Prostate gland (tissue), 2 donors: ENCODE measurements around the gene HOXA10. TPM values are rescaled to one million over a fixed set of nuclear protein-coding genes. Genes with fewer than 3 reads are reported as not detected.
A peak's percentile ranks its signal among the peaks of the same experiment; 100 is the strongest.

Experiments used
- DNase-seq: peaks from one replicate; pipeline ENCODE4 v3.0.0-alpha.2; 2019; ENCODE audit warnings: low spot score
- H3K27ac ChIP-seq, 2 donors: fragments of 200-600 bp; sonication (generic); 2 replicates each; pipeline ENCODE4 v1.5.1; 2017 to 2019
- H3K27me3 ChIP-seq: fragments of 200-600 bp; sonication (generic); replicated peaks from 2 replicates; pipeline ENCODE4 v1.5.1; 2019; ENCODE audit not compliant: insufficient read depth
- H3K36me3 ChIP-seq, 2 donors: fragments of 200-600 bp; sonication (generic); 1 replicate in 1 of 2; 2 replicates in 1 of 2; pipeline versions ENCODE4 v1.5.1 to v1.8.1; 2017 to 2019
- H3K4me1 ChIP-seq: fragments of 200-600 bp; sonication (generic); replicated peaks from 2 replicates; pipeline ENCODE4 v1.5.1; 2019
- H3K4me3 ChIP-seq, 2 donors: fragments of 200-600 bp; sonication (generic); 2 replicates each; pipeline ENCODE4 v1.5.1; 2017 to 2019
- H3K9me3 ChIP-seq: fragments of 200-600 bp; sonication (generic); 2 replicates; pipeline ENCODE4 v1.5.1; 2017
- POLR2A ChIP-seq: fragments of 450-650 bp; IDR thresholded peaks from one replicate; pipeline ENCODE4 v1.6.1; 2016; ENCODE audit warnings: antibody characterized with exemption, mild to moderate bottlenecking
- POLR2AphosphoS5 ChIP-seq: sonication (generic); formaldehyde crosslinking; IDR thresholded peaks from one replicate; pipeline ENCODE4 v1.6.1; 2017; ENCODE audit warnings: antibody characterized with exemption
- WGBS: methylation state at CpG from one replicate; pipeline ENCODE4 v1.1.5; 2018; 5-methylcytosine and 5-hydroxymethylcytosine counted together
- intact Hi-C: fragments of 100-400 bp; cut with DNase I; formaldehyde crosslinking; loops from one replicate; pipeline ENCODE4 v1.14.2; 2022
- total RNA-seq, 2 donors: library from RNA; depleted of rRNA; stranded (reverse); fragments of >200 nt; gene quantifications; one replicate each; pipeline ENCODE4 v1.1.0, GENCODE V29; 2016
- TF ChIP-seq, protein P1 (sequence below), 4 experiments: fragments of 200-600 bp in 2 of 4; fragments of 450-650 bp in 2 of 4; sonication (generic) in 2 of 4; IDR thresholded peaks; 1 replicate in 3 of 4; 2 replicates in 1 of 4; pipeline ENCODE4 v1.5.1; 2016 to 2019; ENCODE audit warnings: antibody characterized with exemption in 4 of 4, mild to moderate bottlenecking in 2 of 4, moderate library complexity in 2 of 4

HOXA10 gene
- total RNA-seq, 2 donors from 2014 or later: 25.8 to 65.6 TPM

DNA sequence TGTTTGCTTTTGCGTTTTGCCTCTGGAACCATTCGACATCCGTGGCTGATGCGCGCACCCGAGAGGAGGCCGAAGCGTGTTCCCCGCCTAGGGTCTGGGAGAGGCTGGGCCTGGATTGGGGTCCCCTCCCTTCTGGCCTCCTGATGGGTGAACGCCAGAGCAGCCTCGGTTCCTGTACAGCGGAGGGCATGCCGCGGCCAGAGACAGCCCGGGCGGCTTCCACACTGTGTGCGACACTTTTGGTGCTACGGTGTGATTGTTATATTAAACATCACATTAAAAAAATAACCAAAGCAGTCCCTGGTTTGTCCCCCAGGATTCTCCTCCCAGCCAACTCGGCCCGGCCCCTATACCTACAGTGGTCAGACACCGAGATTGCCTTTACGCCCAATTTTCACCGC is 14.0 kb downstream of the HOXA10 start:
- no peak for TF ChIP-seq POLR2A
- TF ChIP-seq, protein P1, sequence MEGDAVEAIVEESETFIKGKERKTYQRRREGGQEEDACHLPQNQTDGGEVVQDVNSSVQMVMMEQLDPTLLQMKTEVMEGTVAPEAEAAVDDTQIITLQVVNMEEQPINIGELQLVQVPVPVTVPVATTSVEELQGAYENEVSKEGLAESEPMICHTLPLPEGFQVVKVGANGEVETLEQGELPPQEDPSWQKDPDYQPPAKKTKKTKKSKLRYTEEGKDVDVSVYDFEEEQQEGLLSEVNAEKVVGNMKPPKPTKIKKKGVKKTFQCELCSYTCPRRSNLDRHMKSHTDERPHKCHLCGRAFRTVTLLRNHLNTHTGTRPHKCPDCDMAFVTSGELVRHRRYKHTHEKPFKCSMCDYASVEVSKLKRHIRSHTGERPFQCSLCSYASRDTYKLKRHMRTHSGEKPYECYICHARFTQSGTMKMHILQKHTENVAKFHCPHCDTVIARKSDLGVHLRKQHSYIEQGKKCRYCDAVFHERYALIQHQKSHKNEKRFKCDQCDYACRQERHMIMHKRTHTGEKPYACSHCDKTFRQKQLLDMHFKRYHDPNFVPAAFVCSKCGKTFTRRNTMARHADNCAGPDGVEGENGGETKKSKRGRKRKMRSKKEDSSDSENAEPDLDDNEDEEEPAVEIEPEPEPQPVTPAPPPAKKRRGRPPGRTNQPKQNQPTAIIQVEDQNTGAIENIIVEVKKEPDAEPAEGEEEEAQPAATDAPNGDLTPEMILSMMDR (IDR thresholded peaks at IDR 0.05): no peak
- no peak for TF ChIP-seq POLR2AphosphoS5
- H3K4me3 ChIP-seq: peak overlapping the region; percentile 61 to 80
- H3K27me3 ChIP-seq: no peaks in the 10 kb centered on the region
- peak overlapping the region; percentile 73 to 96 for H3K27ac ChIP-seq
- H3K36me3 ChIP-seq: no peaks in the 10 kb centered on the region
- 43% methylated on average over 21 of the region's 23 CpGs for WGBS
- DNase-seq: no peak
- H3K9me3 ChIP-seq: no peaks in the 10 kb centered on the region
- intact Hi-C loops: loop anchor here (2.0 kb wide), 1 partner anchor 789 kb away; no protein-coding TSS in a partner anchor
- H3K4me1 ChIP-seq: peaks cover 4% of the 10 kb centered on the region

DNA sequence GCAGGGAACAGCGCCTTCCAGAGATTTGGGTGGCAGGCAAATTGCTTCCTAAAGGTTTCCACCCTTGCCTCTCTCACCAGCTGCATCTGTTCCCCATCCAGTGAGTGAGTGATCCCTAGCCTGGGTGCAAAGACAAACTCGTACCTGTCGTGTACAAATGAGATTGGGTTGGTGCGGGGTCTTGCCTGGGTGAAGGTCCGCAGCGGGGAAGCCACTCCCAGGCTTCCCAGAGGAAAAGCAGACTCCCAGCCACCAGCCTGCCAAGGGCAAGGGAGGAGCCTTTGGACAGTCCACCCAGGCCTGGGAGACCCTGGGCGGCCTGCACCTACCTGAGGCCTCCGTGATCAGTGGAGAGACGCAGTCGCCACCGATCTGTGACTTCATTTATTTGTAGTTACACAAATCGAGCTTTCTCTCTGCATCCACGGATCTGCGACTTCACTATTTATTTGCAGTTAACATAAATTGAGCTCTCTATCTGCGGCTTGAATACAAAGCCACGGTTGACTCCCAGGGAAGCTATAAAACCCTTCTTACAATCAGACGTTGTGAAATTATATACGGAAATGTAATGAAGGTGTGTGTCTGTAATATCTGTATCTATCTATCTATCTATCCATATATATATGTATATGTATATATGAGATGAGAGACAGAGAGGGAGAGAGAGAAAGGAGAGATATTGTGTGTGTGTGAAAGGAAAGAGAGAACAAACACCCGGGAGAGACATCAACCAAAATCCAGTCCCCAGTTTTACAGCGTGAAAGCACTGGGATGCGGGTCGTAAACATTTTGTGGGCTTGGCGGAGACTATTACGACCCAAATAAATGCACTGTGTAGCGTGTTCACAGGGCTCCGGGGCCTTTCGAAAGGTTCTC is 14.6 kb downstream of the HOXA10 start:
- peak overlapping the region; percentile 73 to 96 for H3K27ac ChIP-seq
- no peaks in the 10 kb centered on the region for H3K9me3 ChIP-seq
- H3K4me3 ChIP-seq: peak overlapping the region; percentile 61 to 80
- H3K36me3 ChIP-seq: no peaks in the 10 kb centered on the region
- intact Hi-C loops: loop anchor here (2.0 to 10.0 kb wide), 3 partner anchors 789 to 1295 kb away; no protein-coding TSS in a partner anchor
- TF ChIP-seq POLR2A: no peak
- peak; percentile 24 for TF ChIP-seq POLR2AphosphoS5
- no peaks in the 10 kb centered on the region for H3K27me3 ChIP-seq
- peaks cover 4% of the 10 kb centered on the region for H3K4me1 ChIP-seq
- 62% methylated on average over 27 of the region's 27 CpGs for WGBS
- no peak for DNase-seq

DNA sequence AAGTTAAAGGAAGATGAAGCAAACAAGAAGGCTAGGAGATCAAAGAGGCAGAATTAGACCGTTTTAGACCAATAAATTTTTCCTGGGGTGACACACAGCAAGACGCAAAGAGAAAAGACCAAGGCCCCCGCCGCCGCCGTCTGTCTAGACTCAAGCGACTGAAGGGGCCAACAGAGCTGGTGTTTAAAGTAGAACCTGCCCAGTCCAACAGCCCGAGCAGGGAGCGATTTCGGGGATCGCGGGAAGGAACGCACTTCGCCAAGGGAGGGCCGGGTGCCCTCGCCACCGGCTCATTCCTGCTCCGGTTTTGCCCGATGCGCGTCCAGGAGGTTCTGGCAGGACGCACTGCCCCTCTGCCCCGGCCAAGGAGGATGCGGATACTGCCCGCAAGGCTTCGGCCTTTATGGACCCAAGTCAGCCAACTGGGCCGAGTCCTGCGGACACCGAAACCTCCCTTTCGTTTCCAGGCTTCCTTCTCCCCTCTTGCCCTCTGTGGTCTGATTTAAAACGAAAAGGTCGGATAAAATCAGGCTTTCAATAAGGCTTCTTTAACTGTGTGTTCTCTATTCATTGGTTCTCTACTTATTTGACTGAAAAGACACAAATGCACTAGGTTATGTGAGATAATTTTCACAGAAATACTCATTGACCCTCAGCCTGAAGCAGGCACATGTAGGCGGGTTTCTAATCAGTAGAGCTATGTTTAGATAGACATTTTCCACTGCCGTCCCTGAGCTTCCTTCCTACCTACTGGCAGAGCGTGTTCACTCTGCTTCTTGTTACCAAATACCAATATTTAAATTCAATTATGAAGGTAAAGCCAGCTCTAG is 15.5 kb downstream of the HOXA10 start:
- Histone ChIP-seq H3K4me3 (no peak overlapping the region), H3K4me1 (peaks cover 4% of the 10 kb centered on the region), H3K36me3 (no peaks in the 10 kb centered on the region), H3K27ac (peak overlapping the region in 1 of 2 donors; percentile 96), H3K27me3 (no peaks in the 10 kb centered on the region), H3K9me3 (no peaks in the 10 kb centered on the region)
- no peak for DNase-seq
- intact Hi-C loops: loop anchor here (10.0 kb wide), 2 partner anchors 1064 to 1294 kb away; no protein-coding TSS in a partner anchor
- WGBS: 94% methylated on average over 34 of the region's 35 CpGs
- TF ChIP-seq, protein P1 (IDR thresholded peaks at IDR 0.05): no peak
- no peak for TF ChIP-seq POLR2AphosphoS5
- TF ChIP-seq POLR2A: no peak

- DNase-seq: no peak
- Histone ChIP-seq H3K36me3 (no peaks in the 10 kb centered on the region), H3K27ac (no peak overlapping the region), H3K9me3 (no peaks in the 10 kb centered on the region), H3K27me3 (no peaks in the 10 kb centered on the region), H3K4me1 (peaks cover 4% of the 10 kb centered on the region), H3K4me3 (no peak overlapping the region)
- intact Hi-C loops: loop anchor here (10.0 kb wide), 2 partner anchors 1063 to 1293 kb away; no protein-coding TSS in a partner anchor
- TF ChIP-seq, protein P1 (IDR thresholded peaks at IDR 0.05): no peak
- TF ChIP-seq POLR2AphosphoS5 (no peak), POLR2A (no peak)
- WGBS: 90% methylated on average over 30 of the region's 30 CpGs
These were observed 16.3 kb downstream of the HOXA10 start for GRCh38 chr7:27157702-27158431.
